PC-3 (cell line): ENCODE data around the gene NOL4L. TPM values are rescaled to one million over a fixed set of nuclear protein-coding genes. Genes with fewer than 3 reads are reported as not detected.

Experiments
- ATAC-seq: fragments of 200-7000 bp; cut with Tn5 transposase; 2 replicates; pipeline ENCODE4 v1.9.1; 2020; ENCODE audit warnings: mild to moderate bottlenecking, moderate library complexity
- BruUV-seq: library from RNA; stranded (reverse); fragments of 400-500 nt; replicated peaks from 2 replicates; lab custom pipeline; 2021; lab: Mats Ljungman, UMichigan
- CTCF ChIA-PET: fragments of 300-600 bp; sonication (Branson Sonifier 250); formaldehyde crosslinking; loops from one replicate; lab custom pipeline; 2022; ENCODE audit warnings: antibody characterized with exemption; lab: Charles Lee
- POLR2A ChIA-PET: fragments of 300-600 bp; sonication (Branson Sonifier 250); formaldehyde crosslinking; loops from one replicate; lab custom pipeline; 2022; ENCODE audit warnings: antibody characterized with exemption; ENCODE audit not compliant: unreplicated experiment; lab: Charles Lee
- DNase-seq: peaks from one replicate; pipeline ENCODE4 v3.0.0-alpha.2; 2015
- H2AFZ ChIP-seq: fragments of 300-600 bp; sonication (generic); 2 replicates; pipeline ENCODE4 v1.6.0; 2016; ENCODE audit warnings: antibody characterized with exemption, low read length
- H3F3A ChIP-seq: fragments of 300-600 bp; sonication (generic); one replicate; pipeline ENCODE4 v1.6.0; 2017; ENCODE audit warnings: antibody characterized with exemption, low read length, control low read depth, mild to moderate bottlenecking; ENCODE audit not compliant: unreplicated experiment
- H3K27ac ChIP-seq: fragments of 300-600 bp; sonication (generic); 2 replicates; pipeline ENCODE4 v1.5.1; 2016; ENCODE audit warnings: mild to moderate bottlenecking, low read length
- H3K27me3 ChIP-seq: fragments of 300-600 bp; sonication (generic); 2 replicates; pipeline ENCODE4 v1.6.1; 2016; ENCODE audit warnings: low read length, mixed read lengths
- H3K36me3 ChIP-seq: fragments of 300-600 bp; sonication (generic); 2 replicates; pipeline ENCODE4 v1.6.1; 2016; ENCODE audit warnings: low read depth, mixed run types, low read length, mixed read lengths
- H3K4me1 ChIP-seq: fragments of 300-600 bp; sonication (generic); 2 replicates; pipeline ENCODE4 v1.5.1; 2016; ENCODE audit warnings: low read length; ENCODE audit not compliant: insufficient read depth
- H3K4me2 ChIP-seq: fragments of 300-600 bp; sonication (generic); 2 replicates; pipeline ENCODE4 v1.6.0; 2016; ENCODE audit warnings: low read length
- H3K4me3 ChIP-seq: fragments of 300-600 bp; sonication (generic); 2 replicates; pipeline ENCODE4 v1.5.1; 2016; ENCODE audit warnings: mild to moderate bottlenecking, low read length, mixed read lengths
- H3K79me2 ChIP-seq: fragments of 300-600 bp; sonication (generic); 2 replicates; pipeline ENCODE4 v1.6.1; 2017; ENCODE audit warnings: low read length, mixed read lengths
- H3K9ac ChIP-seq: fragments of 300-600 bp; sonication (generic); 2 replicates; pipeline ENCODE4 v1.6.0; 2016; ENCODE audit warnings: mild to moderate bottlenecking, low read length
- H3K9me2 ChIP-seq: fragments of 300-600 bp; sonication (generic); replicated peaks from 2 replicates; pipeline ENCODE4 v1.6.1; 2016; ENCODE audit warnings: mixed run types, low read length, mixed read lengths
- H3K9me3 ChIP-seq: fragments of 300-600 bp; sonication (generic); 2 replicates; pipeline ENCODE4 v1.6.1; 2016; ENCODE audit warnings: low read length, mixed read lengths
- H4K20me1 ChIP-seq: fragments of 300-600 bp; sonication (generic); 2 replicates; pipeline ENCODE4 v1.6.1; 2016; ENCODE audit warnings: low read length, mixed read lengths
- CTCF ChIP-seq: fragments of 300-600 bp; sonication (generic); conservative IDR thresholded peaks from 2 replicates; pipeline ENCODE4 v1.5.1; 2017; ENCODE audit warnings: antibody characterized with exemption, low read depth, mild to moderate bottlenecking, low read length
- EZH2 ChIP-seq: fragments of 300-600 bp; sonication (generic); IDR thresholded peaks from one replicate; pipeline ENCODE4 v1.6.1; 2017; ENCODE audit warnings: antibody characterized with exemption, mild to moderate bottlenecking, low read length; ENCODE audit not compliant: unreplicated experiment
- EZH2phosphoT487 ChIP-seq: fragments of 300-600 bp; sonication (generic); IDR thresholded peaks from 2 replicates; pipeline ENCODE4 v1.6.1; 2018; ENCODE audit warnings: mild to moderate bottlenecking, antibody characterized with exemption, low read length, borderline replicate concordance
- intact Hi-C: fragments of 100-400 bp; cut with micrococcal nuclease; formaldehyde crosslinking; loops from 2 replicates; pipeline ENCODE4 v1.9.0; 2023
- total RNA-seq: library from RNA; depleted of rRNA; stranded (reverse); fragments of >200 nt; gene quantifications from 2 replicates; pipeline ENCODE4 v1.2.3, GENCODE V29; 2014

Gene NOL4L
- total RNA-seq, 1 experiment from 2014 or later = 7.3 TPM

GRCh38 chr20:32541323-32542258, 43.5 kb downstream of the NOL4L start:
- DNase-seq = no peak
- no peak overlapping the region for H3K27ac ChIP-seq
- ChIA-PET CTCF (no interaction called here), POLR2A (no interaction called here)
- no peak overlapping the region for H2AFZ ChIP-seq
- H3F3A ChIP-seq = no peaks in the 10 kb centered on the region
- H3K27me3 ChIP-seq = no peaks in the 10 kb centered on the region
- no peaks in the 10 kb centered on the region for H3K9me3 ChIP-seq
- H3K4me2 ChIP-seq = no peak overlapping the region
- no peak overlapping the region for H3K9ac ChIP-seq
- no peaks in the 10 kb centered on the region for H3K79me2 ChIP-seq
- H3K9me2 ChIP-seq = no peaks in the 10 kb centered on the region
- H3K4me1 ChIP-seq = peaks cover 14% of the 10 kb centered on the region
- intact Hi-C loops = no loop called here
- no peak overlapping the region for H3K4me3 ChIP-seq
- no peak for TF ChIP-seq EZH2phosphoT487
- TF ChIP-seq CTCF = no peak
- no peak for TF ChIP-seq EZH2
- no peaks in the 10 kb centered on the region for H3K36me3 ChIP-seq
- no TSS peak for BruUV-seq
- no peaks in the 10 kb centered on the region for H4K20me1 ChIP-seq
- no peak for ATAC-seq

- intact Hi-C loops = no loop called here
- no peaks in the 10 kb centered on the region for H3K9me3 ChIP-seq
- ChIA-PET POLR2A (no interaction called here), CTCF (no interaction called here)
- no peaks in the 10 kb centered on the region for H3K36me3 ChIP-seq
- TF ChIP-seq CTCF (no peak), EZH2 (no peak), EZH2phosphoT487 (no peak)
- peak overlapping the region; percentile 25; the same call in 1 of the 2 replicates for H2AFZ ChIP-seq
- no peaks in the 10 kb centered on the region for H3K79me2 ChIP-seq
- no TSS peak for BruUV-seq
- H3K27me3 ChIP-seq = no peaks in the 10 kb centered on the region
- DNase-seq (peak; percentile 52), ATAC-seq (no peak)
- peaks cover 14% of the 10 kb centered on the region for H3K4me1 ChIP-seq
- H3K9ac ChIP-seq = no peak overlapping the region
- H3K9me2 ChIP-seq = no peaks in the 10 kb centered on the region
- H4K20me1 ChIP-seq = no peaks in the 10 kb centered on the region
- no peak overlapping the region for H3K4me3 ChIP-seq
- H3K27ac ChIP-seq = no peak overlapping the region
- no peak overlapping the region; the same call in 1 of the 2 replicates for H3K4me2 ChIP-seq
- no peaks in the 10 kb centered on the region for H3F3A ChIP-seq
These were observed 45.1 kb downstream of the NOL4L start for GRCh38 chr20:32539817-32540675.
